Measurements from ENCODE around the gene CRYBG1. TPM values are rescaled to one million over a fixed set of nuclear protein-coding genes. Genes with fewer than 3 reads are reported as not detected.

CRYBG1 gene
- total RNA-seq, 1 experiment from 2014 or later: 10.7 TPM

GRCh38 chr6:106475284-106475683, 114.8 kb downstream of the CRYBG1 start (continued):
- TF ChIP-seq, protein P1, sequence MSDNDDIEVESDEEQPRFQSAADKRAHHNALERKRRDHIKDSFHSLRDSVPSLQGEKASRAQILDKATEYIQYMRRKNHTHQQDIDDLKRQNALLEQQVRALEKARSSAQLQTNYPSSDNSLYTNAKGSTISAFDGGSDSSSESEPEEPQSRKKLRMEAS (IDR thresholded peaks at IDR 0.05): no peak
- no peak for TF ChIP-seq YY1 (IDR thresholded peaks at IDR 0.05; ENCODE audit: extremely low read depth, insufficient replicate concordance, low read depth, low read length)
- TF ChIP-seq POLR2A (IDR thresholded peaks at IDR 0.05; ENCODE audit: borderline replicate concordance, extremely low read depth, insufficient read depth, insufficient read length): no peak
- no peak for TF ChIP-seq TCF7L2 (IDR thresholded peaks at IDR 0.05; ENCODE audit: borderline replicate concordance, extremely low read depth, insufficient read depth, insufficient read length)
- TF ChIP-seq EZH2phosphoT487 (IDR thresholded peaks at IDR 0.05; ENCODE audit: borderline replicate concordance): no peak
- no peak for TF ChIP-seq CEBPB (IDR thresholded peaks at IDR 0.05; ENCODE audit: low read depth)
- TF ChIP-seq CBX3 (IDR thresholded peaks at IDR 0.05; ENCODE audit: low read depth): no peak
- no peak for TF ChIP-seq EZH2 (IDR thresholded peaks at IDR 0.05)

- no peaks in the 10 kb centered on the region for H3K79me2 ChIP-seq (ENCODE audit: insufficient read depth, low read length)
- ChIA-PET RAD21 (ENCODE audit: low non-redundant PET in 1 of 2, low total read pairs in 2 of 2, uncharacterized antibody in 2 of 2, unreplicated experiment in 2 of 2) (no interaction called here), CTCF (interaction anchor here (1.0 to 1.5 kb wide), 3 partner anchors 90 to 521 kb away, joined by 3 read pairs; no protein-coding TSS in a partner anchor), POLR2A (no interaction called here)
- H3K9me2 ChIP-seq (ENCODE audit: insufficient read depth): no peaks in the 10 kb centered on the region
- no peaks in the 10 kb centered on the region for H4K20me1 ChIP-seq (ENCODE audit: insufficient read depth)
- BruUV-seq (replicated peaks): no TSS peak
- H3K4me2 ChIP-seq (ENCODE audit: low read length): no peak overlapping the region
- no peak overlapping the region for H2AFZ ChIP-seq (ENCODE audit: low read depth, low read length, poor library complexity, severe bottlenecking)
- no peak for ATAC-seq
- intact Hi-C loops (cut with micrococcal nuclease): no loop called here
- H3K9me3 ChIP-seq (ENCODE audit: control insufficient read depth in 1 of 2, insufficient read depth in 1 of 2, low read depth in 1 of 2, low read length in 2 of 2): no peaks in the 10 kb centered on the region
- no peak for DNase-seq (ENCODE audit: low read depth, low spot score)
- H3K36me3 ChIP-seq (ENCODE audit: control insufficient read depth in 1 of 2, insufficient read depth in 2 of 2, low read length in 2 of 2): no peaks in the 10 kb centered on the region
- no peak overlapping the region for H3K27ac ChIP-seq (ENCODE audit: low read depth, low read length)
- H3K27me3 ChIP-seq (ENCODE audit: insufficient read depth, low read length): no peaks in the 10 kb centered on the region
- no peak for TF ChIP-seq ZNF274 (IDR thresholded peaks at IDR 0.05; ENCODE audit: low read depth, low read length)
- TF ChIP-seq POLR2A (IDR thresholded peaks at IDR 0.05; ENCODE audit: borderline replicate concordance, extremely low read depth, insufficient read depth, insufficient read length): no peak
- TF ChIP-seq CBX3 (IDR thresholded peaks at IDR 0.05; ENCODE audit: low read depth): no peak
- no peak for TF ChIP-seq EZH2 (IDR thresholded peaks at IDR 0.05)
- TF ChIP-seq SP1 (IDR thresholded peaks at IDR 0.05; ENCODE audit: low read depth): no peak
- no peak for TF ChIP-seq TCF7L2 (IDR thresholded peaks at IDR 0.05; ENCODE audit: borderline replicate concordance, extremely low read depth, insufficient read depth, insufficient read length)
- TF ChIP-seq, protein P2, sequence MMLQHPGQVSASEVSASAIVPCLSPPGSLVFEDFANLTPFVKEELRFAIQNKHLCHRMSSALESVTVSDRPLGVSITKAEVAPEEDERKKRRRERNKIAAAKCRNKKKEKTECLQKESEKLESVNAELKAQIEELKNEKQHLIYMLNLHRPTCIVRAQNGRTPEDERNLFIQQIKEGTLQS (IDR thresholded peaks at IDR 0.05): no peak
- TF ChIP-seq YY1 (IDR thresholded peaks at IDR 0.05; ENCODE audit: extremely low read depth, insufficient replicate concordance, low read depth, low read length): no peak
- TF ChIP-seq ELF1 (IDR thresholded peaks at IDR 0.05; ENCODE audit: borderline replicate concordance, low read depth): no peak
- no peak for TF ChIP-seq ZFX (IDR thresholded peaks at IDR 0.05)
- no peak for TF ChIP-seq FOSL1 (IDR thresholded peaks at IDR 0.05; ENCODE audit: low read depth)
- TF ChIP-seq JUND (IDR thresholded peaks at IDR 0.05): no peak
- no peak for TF ChIP-seq SIN3A (IDR thresholded peaks at IDR 0.05; ENCODE audit: low read depth)
- TF ChIP-seq, protein P3, sequence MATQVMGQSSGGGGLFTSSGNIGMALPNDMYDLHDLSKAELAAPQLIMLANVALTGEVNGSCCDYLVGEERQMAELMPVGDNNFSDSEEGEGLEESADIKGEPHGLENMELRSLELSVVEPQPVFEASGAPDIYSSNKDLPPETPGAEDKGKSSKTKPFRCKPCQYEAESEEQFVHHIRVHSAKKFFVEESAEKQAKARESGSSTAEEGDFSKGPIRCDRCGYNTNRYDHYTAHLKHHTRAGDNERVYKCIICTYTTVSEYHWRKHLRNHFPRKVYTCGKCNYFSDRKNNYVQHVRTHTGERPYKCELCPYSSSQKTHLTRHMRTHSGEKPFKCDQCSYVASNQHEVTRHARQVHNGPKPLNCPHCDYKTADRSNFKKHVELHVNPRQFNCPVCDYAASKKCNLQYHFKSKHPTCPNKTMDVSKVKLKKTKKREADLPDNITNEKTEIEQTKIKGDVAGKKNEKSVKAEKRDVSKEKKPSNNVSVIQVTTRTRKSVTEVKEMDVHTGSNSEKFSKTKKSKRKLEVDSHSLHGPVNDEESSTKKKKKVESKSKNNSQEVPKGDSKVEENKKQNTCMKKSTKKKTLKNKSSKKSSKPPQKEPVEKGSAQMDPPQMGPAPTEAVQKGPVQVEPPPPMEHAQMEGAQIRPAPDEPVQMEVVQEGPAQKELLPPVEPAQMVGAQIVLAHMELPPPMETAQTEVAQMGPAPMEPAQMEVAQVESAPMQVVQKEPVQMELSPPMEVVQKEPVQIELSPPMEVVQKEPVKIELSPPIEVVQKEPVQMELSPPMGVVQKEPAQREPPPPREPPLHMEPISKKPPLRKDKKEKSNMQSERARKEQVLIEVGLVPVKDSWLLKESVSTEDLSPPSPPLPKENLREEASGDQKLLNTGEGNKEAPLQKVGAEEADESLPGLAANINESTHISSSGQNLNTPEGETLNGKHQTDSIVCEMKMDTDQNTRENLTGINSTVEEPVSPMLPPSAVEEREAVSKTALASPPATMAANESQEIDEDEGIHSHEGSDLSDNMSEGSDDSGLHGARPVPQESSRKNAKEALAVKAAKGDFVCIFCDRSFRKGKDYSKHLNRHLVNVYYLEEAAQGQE (IDR thresholded peaks at IDR 0.05; ENCODE audit: low read depth): no peak
- no peak for TF ChIP-seq RAD21 (IDR thresholded peaks at IDR 0.05; ENCODE audit: low read depth)
- TF ChIP-seq EZH2phosphoT487 (IDR thresholded peaks at IDR 0.05; ENCODE audit: borderline replicate concordance): no peak
- TF ChIP-seq EGR1 (IDR thresholded peaks at IDR 0.05; ENCODE audit: low read depth): no peak
- TF ChIP-seq CEBPB (IDR thresholded peaks at IDR 0.05; ENCODE audit: low read depth): no peak
- TF ChIP-seq, protein P1 (IDR thresholded peaks at IDR 0.05): no peak
- no peak for TF ChIP-seq POLR2AphosphoS5 (IDR thresholded peaks at IDR 0.05; ENCODE audit: low read depth, low read length)
- no peak overlapping the region for H3K9ac ChIP-seq (ENCODE audit: low read length)
- no peak overlapping the region for H3K4me3 ChIP-seq (replicated peaks in 1 of 2; ENCODE audit: low read depth in 1 of 2, low read length in 2 of 2)
- H3K4me1 ChIP-seq (ENCODE audit: control insufficient read depth in 1 of 2, insufficient read depth in 2 of 2, low read length in 2 of 2): peaks cover 0 to 4% of the 10 kb centered on the region in 2 experiments; a peak in 1 of 4 replicates
These were observed 116.0 kb downstream of the CRYBG1 start for GRCh38 chr6:106476331-106477105.

All from HCT116 (cell line).